H1 (cell line): Measurements from ENCODE around the gene KBTBD13. TPM values are rescaled to one million over a fixed set of nuclear protein-coding genes. Genes with fewer than 3 reads are reported as not detected.

ENCODE experiments used
- CBX5 ChIP-seq: fragments of 300-800, 300-1000 bp; sonication (generic); IDR thresholded peaks from 2 replicates; pipeline ENCODE4 v1.7.1; 2016; ENCODE audit warnings: antibody characterized with exemption, low read length, low read depth
- POLR2AphosphoS5 ChIP-seq: IDR thresholded peaks from 2 replicates; pipeline ENCODE4 v1.6.1; 2011; ENCODE audit warnings: low read depth, low read length
- SP1 ChIP-seq: IDR thresholded peaks from 2 replicates; pipeline ENCODE4 v1.6.1; 2011; ENCODE audit warnings: low read depth, low read length
- polyA plus RNA-seq, 7 experiments: library from polyadenylated mRNA; depleted of rRNA in 3 of 7; stranded (reverse) in 5 of 7; unstranded in 2 of 7; fragments of >200 nt in 5 of 7; fragments of 200-250 nt in 2 of 7; gene quantifications; 1 replicate in 5 of 7; 2 replicates in 1 of 7; 4 replicates in 1 of 7; pipeline versions ENCODE4 v1.2.1 to v1.2.3, GENCODE V29; 2011 to 2013; ENCODE audit warnings: missing spikeins in 2 of 7, mixed read lengths in 2 of 7
- total RNA-seq: library from RNA; stranded (reverse); fragmentation: NEBNext Ultra II Directional; extraction: Animal tissue kit (Norgen Biotek cat#: 25700); gene quantifications from 2 replicates; pipeline ENCODE4 v1.2.1, GENCODE V29; 2021

Gene KBTBD13
- total and polyA plus RNA-seq, 2 of the 8 experiments (the other 6 are each of a cell fraction or from before 2014, with no cell fraction given), result not detected

DNA sequence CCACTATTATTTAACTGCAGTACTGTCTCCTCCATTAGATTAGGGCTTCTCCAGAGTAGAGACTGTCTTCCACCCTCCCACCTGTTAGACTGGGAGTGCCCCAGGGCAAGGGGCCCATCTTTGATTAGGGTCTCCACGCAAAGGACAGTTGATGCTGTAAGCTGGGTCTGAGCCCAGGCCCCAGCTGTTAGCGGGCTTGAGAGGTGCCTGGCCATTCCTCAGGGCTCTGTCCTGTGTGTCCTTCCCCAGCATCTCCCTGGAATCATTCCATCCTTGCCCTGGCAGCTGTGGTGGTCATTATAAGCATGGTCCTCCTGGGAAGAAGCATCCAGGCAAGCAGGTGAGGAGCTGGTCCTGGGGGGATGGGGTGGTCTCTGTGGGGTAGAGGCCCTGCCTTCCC, 25.3 kb upstream of the KBTBD13 start (continued):
- no peak for TF ChIP-seq CBX5
- TF ChIP-seq SP1, result no peak
- no peak for TF ChIP-seq POLR2AphosphoS5
